ENCODE results near the gene YAP1.

Gene YAP1

DNA sequence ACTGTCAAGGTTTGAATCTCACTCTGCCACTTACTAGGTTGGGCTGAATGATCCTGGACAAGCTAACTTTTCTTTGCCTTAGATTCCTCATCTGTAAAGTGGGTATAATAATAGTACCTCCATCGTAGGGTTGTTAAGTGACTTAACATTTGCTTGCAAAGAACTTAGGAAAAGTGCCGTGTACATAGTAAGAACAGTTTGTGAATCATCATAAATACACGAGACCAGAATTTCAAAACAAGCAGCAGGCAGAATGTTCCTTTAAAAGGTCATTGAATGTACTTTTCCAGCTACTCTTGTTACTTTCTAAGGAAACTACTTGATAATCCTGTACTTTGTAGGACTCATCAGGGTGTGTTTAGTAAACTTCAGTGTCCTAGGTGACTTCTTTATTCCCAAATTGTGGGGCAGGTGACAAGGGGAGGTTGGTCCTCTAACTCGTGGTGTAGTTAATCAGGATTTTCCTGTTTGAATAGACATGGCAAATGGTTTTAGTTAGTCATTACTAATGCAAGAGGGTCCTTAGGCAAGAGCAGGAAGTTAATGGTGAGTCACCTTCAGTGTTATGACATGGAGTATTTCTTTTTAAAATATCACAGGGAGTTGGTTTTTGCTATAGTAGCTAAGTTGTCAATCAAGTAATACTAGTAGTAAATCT, 67.9 kb downstream of the YAP1 start:
- no peak for TF ChIP-seq OSR1 (CRISPR knock-in tag; IDR thresholded peaks at IDR 0.05)
- 0 out of 2 replicates have a peak, but pooled peaks have one; percentile 35 for TF ChIP-seq ZC3H10 (CRISPR knock-in tag; IDR thresholded peaks at IDR 0.05)
- TF ChIP-seq TOX (CRISPR knock-in tag; IDR thresholded peaks at IDR 0.05; ENCODE audit: borderline replicate concordance), result 0 out of 2 replicates have a peak, but pooled peaks have one; percentile 40
- ATAC-seq, result peak; percentile 87

DNA sequence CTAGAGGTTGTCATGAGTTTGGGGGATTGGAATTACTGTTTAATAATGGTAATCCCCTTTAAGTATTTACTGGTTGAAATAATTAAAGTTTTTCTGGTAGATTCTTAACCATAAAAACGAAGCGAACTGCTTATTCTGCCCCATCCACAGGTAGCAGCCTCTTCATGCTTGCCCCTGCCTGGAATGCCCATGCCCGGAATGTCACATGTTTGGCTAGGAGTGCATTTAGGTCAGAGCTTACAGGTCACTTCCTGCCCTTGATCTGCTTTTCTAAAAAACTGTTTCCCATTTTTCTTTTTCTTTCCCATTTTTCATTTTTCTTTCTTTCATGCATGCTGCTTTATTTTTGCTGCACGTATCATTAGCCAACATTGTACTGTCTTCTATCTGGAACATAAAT, 69.1 kb downstream of the YAP1 start:
- TF ChIP-seq, protein P1, sequence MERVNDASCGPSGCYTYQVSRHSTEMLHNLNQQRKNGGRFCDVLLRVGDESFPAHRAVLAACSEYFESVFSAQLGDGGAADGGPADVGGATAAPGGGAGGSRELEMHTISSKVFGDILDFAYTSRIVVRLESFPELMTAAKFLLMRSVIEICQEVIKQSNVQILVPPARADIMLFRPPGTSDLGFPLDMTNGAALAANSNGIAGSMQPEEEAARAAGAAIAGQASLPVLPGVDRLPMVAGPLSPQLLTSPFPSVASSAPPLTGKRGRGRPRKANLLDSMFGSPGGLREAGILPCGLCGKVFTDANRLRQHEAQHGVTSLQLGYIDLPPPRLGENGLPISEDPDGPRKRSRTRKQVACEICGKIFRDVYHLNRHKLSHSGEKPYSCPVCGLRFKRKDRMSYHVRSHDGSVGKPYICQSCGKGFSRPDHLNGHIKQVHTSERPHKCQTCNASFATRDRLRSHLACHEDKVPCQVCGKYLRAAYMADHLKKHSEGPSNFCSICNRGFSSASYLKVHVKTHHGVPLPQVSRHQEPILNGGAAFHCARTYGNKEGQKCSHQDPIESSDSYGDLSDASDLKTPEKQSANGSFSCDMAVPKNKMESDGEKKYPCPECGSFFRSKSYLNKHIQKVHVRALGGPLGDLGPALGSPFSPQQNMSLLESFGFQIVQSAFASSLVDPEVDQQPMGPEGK (CRISPR knock-in tag; IDR thresholded peaks at IDR 0.05; ENCODE audit: borderline replicate concordance), result no peak
- TF ChIP-seq ARNTL (CRISPR knock-in tag; IDR thresholded peaks at IDR 0.05; ENCODE audit: borderline replicate concordance, low read depth), result no peak
- no peak for TF ChIP-seq ISL1 (CRISPR knock-in tag; IDR thresholded peaks at IDR 0.05)
- no peak for TF ChIP-seq POU6F1 (CRISPR knock-in tag; IDR thresholded peaks at IDR 0.05; ENCODE audit: borderline replicate concordance, low read depth)
- TF ChIP-seq OSR1 (CRISPR knock-in tag; IDR thresholded peaks at IDR 0.05), result no peak
- TF ChIP-seq CSDC2 (CRISPR knock-in tag; IDR thresholded peaks at IDR 0.05), result no peak
- TF ChIP-seq SNAI2 (CRISPR knock-in tag; IDR thresholded peaks at IDR 0.05), result no peak
- TF ChIP-seq GLIS3 (CRISPR knock-in tag; IDR thresholded peaks at IDR 0.05), result no peak
- no peak for TF ChIP-seq ZNF8 (CRISPR knock-in tag; IDR thresholded peaks at IDR 0.05)
- TF ChIP-seq TOX (CRISPR knock-in tag; IDR thresholded peaks at IDR 0.05; ENCODE audit: borderline replicate concordance), result no peak
- TF ChIP-seq TCF4 (CRISPR knock-in tag; IDR thresholded peaks at IDR 0.05; ENCODE audit: borderline replicate concordance), result no peak
- no peak for ATAC-seq

DNA sequence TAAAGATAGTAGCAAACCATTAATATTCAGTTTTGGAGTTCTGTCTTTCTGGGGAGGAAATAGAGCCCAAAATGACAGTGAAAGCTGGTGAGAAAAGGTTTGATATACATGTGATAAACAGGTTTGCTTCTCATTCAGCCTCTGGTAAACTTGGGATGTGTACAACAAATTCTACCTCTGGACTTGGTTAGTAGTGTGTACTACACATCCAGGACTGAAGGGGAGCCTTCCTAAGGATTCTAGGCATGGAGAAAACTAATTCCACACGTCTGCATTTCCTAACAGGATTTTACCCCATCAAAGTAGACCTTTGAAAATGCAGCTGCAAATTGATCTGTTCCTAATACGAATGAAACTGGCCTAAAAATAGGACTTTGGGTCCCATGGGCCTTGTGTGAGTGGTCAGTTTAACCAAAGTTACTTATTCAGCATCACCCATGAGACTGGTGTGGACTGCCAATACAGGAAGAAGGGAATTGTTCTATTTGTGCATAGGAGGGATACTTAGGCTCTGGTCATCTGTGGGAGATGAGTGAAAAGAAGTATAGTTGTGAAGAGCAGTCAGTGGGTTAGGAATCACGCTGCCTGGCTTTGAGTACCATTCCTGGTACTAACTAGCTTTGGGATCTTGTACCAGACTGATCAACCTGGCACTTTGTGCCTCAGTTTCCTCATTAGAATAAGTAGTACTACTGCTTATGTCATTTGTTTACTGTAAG, 74.2 kb downstream of the YAP1 start:
- peak; percentile 14; the same call in 1 of the 3 replicates for ATAC-seq
- TF ChIP-seq ISL1 (CRISPR knock-in tag; IDR thresholded peaks at IDR 0.05), result no peak
- no peak for TF ChIP-seq GLIS3 (CRISPR knock-in tag; IDR thresholded peaks at IDR 0.05)
- no peak for TF ChIP-seq TSHZ2 (CRISPR knock-in tag; IDR thresholded peaks at IDR 0.05)

DNA sequence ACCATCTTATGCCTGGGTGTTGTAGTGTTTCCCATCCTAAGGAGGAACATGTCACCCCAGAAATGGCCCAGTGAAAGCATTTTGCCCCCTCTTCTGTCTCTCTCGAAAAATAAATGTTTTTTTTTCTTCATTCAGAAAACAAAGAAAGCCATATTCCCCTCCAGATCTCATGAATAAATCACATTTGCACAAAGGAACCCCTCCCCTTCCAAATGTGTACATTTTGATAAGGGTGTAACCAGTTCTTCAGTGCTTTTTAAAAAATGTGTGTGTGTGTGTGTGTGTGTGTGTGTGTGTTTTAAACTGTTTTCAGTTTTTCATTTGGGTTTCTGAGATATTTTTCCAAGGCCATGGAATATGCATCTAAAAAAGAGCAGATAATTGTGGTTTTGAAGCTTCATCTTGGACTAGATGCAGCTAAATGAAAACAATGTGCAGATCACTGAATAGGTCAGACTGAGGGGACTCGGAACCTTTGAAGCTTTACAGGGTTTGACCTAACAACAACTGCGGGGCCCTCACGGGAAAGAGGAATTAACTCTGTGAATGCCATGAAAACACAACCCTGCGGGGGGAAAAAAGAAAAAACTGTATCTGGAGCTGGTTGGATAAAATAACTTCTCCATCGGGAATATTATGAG, 76.4 kb downstream of the YAP1 start:
- TF ChIP-seq RARB (CRISPR knock-in tag; IDR thresholded peaks at IDR 0.05) (no peak), ISL1 (CRISPR knock-in tag; IDR thresholded peaks at IDR 0.05) (no peak), ZNF70 (CRISPR knock-in tag; IDR thresholded peaks at IDR 0.05) (no peak), CSDC2 (CRISPR knock-in tag; IDR thresholded peaks at IDR 0.05) (no peak), TCF4 (CRISPR knock-in tag; IDR thresholded peaks at IDR 0.05; ENCODE audit: borderline replicate concordance) (no peak), TOX (CRISPR knock-in tag; IDR thresholded peaks at IDR 0.05; ENCODE audit: borderline replicate concordance) (no peak), PPARA (CRISPR knock-in tag; IDR thresholded peaks at IDR 0.05; ENCODE audit: borderline replicate concordance) (no peak), ZNF8 (CRISPR knock-in tag; IDR thresholded peaks at IDR 0.05) (no peak), ZC3H10 (CRISPR knock-in tag; IDR thresholded peaks at IDR 0.05) (no peak), POU6F1 (CRISPR knock-in tag; IDR thresholded peaks at IDR 0.05; ENCODE audit: borderline replicate concordance, low read depth) (no peak)
- TF ChIP-seq, protein P1 (CRISPR knock-in tag; IDR thresholded peaks at IDR 0.05; ENCODE audit: borderline replicate concordance), result no peak
- TF ChIP-seq, protein P2, sequence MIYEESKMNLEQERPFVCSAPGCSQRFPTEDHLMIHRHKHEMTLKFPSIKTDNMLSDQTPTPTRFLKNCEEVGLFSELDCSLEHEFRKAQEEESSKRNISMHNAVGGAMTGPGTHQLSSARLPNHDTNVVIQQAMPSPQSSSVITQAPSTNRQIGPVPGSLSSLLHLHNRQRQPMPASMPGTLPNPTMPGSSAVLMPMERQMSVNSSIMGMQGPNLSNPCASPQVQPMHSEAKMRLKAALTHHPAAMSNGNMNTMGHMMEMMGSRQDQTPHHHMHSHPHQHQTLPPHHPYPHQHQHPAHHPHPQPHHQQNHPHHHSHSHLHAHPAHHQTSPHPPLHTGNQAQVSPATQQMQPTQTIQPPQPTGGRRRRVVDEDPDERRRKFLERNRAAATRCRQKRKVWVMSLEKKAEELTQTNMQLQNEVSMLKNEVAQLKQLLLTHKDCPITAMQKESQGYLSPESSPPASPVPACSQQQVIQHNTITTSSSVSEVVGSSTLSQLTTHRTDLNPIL (CRISPR knock-in tag; IDR thresholded peaks at IDR 0.05; ENCODE audit: low read depth), result no peak
- ATAC-seq, result peak; percentile 56

All from SK-N-SH treated with all-trans-retinoic acid at 6 μM for 48 hours (cell line).